ENCODE data around the gene INMT.
A peak's percentile ranks its signal among the peaks of the same experiment; 100 is the strongest.
"Not testable (repeated sequence)": the region's sequence is repeated elsewhere in the genome, so short reads cannot be mapped to it uniquely, and the experiment has no call there.

INMT gene

GRCh38 chr7:30751696-30752273 lies at the start of gene INMT:
INMT (plus strand) TSS chr7:30752135; CDS start chr7:30752151, 16 bp downstream.
- DNase-seq (ENCODE audit: low read depth): no peak

DNA sequence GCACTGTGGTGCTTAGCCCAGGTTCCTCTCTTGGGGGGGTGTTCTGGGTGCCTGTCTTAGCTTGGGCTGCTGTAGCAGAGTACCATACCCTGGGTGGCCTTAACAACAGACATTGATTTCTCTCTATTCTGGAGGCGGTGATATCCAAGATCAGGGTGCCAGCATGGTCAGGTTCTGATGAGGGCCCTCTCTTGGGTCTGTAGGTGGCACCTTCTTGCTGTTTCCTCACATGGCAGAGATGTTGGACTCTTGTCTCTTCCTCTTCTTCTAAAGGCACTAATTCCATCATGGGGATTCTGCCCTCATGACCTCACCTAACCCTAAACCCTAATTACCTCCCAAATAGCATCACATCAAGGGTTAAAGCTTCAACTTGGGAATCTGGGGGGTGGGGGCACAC lies 49.7 kb upstream of the INMT start:
- no peak for DNase-seq (ENCODE audit: low read depth)

DNA sequence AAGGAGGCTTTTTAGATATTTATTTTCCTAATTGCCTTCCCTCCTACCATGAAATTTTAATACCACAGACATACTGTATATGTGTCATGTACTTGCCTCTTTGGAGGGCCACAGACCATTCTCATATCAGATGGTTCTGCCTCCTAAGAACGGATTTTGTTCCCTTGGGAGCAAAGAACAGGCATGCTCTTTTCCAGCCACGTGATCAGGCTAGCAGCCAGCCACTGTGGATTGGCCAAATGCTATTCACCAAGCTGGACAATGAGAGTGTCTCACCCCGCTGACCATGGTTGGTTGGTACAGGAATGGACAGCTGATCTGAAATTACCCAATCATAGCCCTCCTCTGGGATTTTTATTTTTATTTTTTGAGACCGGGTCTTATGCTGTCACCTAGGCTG lies 48.2 kb upstream of the INMT start:
- no peak for DNase-seq (ENCODE audit: low read depth)

- DNase-seq (ENCODE audit: low read depth): no peak
Observed at GRCh38 chr7:30705008-30705407, 46.9 kb upstream of the INMT start.

DNA sequence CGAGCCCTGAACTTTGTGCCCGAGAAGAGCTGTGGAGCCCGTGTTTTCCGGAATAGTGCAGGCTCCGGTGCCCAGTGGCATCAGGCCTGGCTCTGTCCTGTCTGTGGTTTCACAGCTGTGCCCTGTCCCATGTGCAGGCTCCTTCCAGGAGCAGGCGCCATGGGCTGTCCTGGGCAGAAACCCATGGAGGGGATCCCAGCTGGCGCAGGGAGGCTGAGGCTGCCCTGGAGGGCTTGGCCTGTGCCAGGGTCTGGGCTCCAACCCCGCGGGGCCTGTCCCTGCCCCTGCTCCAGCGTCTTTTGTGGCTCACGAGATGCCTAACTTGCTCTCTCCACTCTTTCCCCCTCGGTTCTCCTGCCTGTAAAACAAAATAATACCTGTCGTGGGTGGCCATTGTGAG lies 46.3 kb upstream of the INMT start:
- DNase-seq (ENCODE audit: low read depth): no peak

- DNase-seq (ENCODE audit: low read depth): no peak
Observed at GRCh38 chr7:30706316-30706715, 45.6 kb upstream of the INMT start.

DNA sequence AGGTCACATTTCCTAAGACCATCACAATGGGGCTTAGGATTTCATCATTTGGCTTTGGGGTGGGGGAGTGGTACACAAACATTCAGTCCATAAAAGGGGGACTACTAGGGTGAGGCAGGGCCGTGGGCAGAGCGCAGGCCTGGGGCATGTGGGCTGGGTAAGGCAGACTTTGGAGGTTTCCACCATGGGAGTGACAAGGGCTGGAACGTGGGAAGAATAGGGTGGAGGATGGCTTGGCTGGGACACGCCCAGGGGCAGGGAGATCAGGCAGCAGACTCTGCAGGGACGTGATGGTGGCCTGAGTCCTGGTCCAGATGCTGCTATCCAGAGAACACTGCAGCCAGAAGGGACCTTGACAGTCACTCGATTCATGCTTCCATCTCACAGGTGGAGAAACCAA lies 45.0 kb upstream of the INMT start:
- DNase-seq (ENCODE audit: low read depth): no peak

- DNase-seq (ENCODE audit: low read depth): no peak
Observed at GRCh38 chr7:30707391-30708357, 44.3 kb upstream of the INMT start.

- DNase-seq (ENCODE audit: low read depth): no peak
Observed at GRCh38 chr7:30708412-30708811, 43.5 kb upstream of the INMT start.

- DNase-seq (ENCODE audit: low read depth): no peak
Observed at GRCh38 chr7:30708983-30709382, 43.0 kb upstream of the INMT start.

DNA sequence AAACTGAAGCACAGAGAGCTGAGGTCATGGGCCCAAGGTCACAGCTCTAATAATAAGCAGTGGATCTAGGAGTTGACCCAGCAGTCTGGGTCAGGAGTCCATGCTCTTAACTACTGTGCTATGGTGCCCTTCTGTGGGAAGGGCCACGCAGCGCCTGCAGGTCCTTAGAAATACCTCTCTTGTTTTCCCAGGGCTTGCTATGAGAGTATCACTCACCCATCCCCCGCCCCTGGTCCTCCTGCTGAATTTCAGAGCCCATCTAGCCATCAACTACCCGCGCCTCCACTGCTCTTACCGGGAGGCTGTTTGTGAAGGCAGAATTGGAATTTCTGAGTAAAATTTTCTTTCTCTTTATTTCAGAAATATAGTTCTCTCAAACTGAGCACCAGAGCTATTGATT lies 42.4 kb upstream of the INMT start:
- no peak for DNase-seq (ENCODE audit: low read depth)

DNA sequence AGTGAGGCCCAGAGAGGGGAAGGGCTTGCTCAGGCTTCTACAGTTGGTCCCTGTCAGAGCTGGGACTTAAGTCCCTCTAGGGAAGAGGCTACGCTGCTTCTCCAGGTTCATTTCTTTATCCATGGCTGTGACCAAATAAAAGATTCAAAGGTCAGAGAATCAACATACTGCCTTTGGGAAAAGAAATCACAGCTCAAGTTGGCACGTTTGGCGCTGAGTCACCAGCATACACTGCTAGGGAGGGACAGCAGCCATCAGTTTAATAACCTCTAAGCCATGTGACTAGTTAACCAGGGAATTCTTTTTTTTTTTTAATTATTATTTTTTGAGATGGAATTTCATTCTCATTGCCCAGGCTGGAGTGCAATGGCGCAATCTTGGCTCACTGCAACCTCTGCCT lies 41.3 kb upstream of the INMT start:
- DNase-seq (ENCODE audit: low read depth): no peak

- DNase-seq (ENCODE audit: low read depth): peak; percentile 35
Observed at GRCh38 chr7:30713392-30713791, 38.5 kb upstream of the INMT start.

- DNase-seq (ENCODE audit: low read depth): no peak
Observed at GRCh38 chr7:30714129-30714528, 37.8 kb upstream of the INMT start.

DNA sequence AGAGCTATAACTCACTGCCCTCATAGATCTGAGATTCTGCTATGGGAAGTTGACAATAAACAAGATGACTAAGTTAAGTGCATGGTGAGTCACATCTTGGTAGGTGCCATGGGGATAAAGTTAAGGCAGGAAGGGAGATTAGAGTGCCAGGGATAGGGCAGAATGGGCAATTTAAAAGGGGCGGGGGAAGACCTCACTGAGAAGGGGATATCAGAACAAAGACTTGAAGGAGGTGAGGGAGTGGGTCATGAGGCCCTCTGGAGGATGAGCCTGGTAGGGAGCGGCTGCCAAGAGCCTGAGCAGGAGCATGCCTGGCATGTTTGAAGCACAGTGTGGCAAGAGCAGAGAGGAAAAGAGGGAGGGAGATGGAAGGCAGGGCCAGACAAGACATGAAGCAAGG lies 34.8 kb upstream of the INMT start:
- peak; percentile 3 for DNase-seq (ENCODE audit: low read depth)

GRCh38 chr7:30719434-30719833 lies 32.5 kb upstream of the INMT start:
- not testable (repeated sequence) for DNase-seq (ENCODE audit: low read depth)

DNA sequence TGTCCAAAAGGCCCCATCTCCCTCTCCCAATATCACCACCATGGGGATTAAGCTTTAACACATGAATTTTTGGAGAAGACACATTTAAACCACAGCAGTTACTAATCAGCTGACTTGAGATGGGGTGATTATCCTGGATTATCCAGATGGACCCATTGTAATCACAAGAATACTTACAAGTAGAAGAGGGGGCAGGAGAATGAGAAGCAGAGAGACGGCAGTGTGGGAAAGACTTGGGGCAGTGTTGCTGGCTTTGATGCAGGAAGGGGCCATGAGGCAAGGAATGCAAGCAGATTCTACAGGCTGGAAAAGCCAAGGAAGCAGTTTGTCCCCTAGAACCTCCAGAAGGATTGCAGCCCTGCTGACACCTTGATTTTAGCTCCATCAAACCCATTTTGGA lies 30.7 kb upstream of the INMT start:
- no peak for DNase-seq (ENCODE audit: low read depth)

- no peak for DNase-seq (ENCODE audit: low read depth)
Observed at GRCh38 chr7:30722187-30722586, 29.7 kb upstream of the INMT start.

- DNase-seq (ENCODE audit: low read depth): no peak
Observed at GRCh38 chr7:30722671-30723070, 29.3 kb upstream of the INMT start.

GRCh38 chr7:30723776-30724175 lies 28.2 kb upstream of the INMT start:
- no peak for DNase-seq (ENCODE audit: low read depth)

DNA sequence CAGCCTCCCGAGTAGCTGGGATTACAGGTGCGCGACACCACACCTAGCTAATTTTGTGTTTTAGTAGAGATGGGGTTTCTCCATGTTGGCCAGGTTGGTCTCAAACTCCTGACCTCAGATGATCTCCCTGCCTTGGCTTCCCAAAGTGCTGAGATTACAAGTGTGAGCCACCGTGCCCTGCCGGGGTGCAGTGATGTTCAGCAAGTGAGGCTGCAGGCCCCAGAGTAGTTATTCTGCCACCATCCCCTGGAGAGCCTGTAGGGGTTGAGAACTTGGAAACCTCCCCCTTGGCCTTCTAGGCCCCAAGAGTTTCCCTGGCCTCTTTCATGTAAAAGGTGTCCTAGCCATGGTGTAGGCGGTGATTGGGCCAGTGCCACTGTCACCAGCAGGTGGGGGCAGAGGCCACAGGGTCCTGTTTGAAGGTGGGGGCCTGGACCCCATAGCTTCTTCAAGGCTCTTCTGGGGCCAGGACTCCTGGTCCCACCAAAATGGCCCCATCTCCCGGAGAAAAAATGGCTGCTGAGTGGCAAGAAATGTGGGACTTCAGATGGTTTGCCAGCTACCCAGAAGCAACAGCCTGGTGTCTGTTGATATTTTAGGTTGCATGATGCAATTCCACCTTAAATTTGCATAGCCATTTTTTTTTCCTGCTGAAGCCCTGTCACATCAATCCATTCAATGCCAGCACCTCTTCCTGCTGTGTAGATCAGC lies 25.5 kb upstream of the INMT start:
- DNase-seq (ENCODE audit: low read depth): no peak

- peak; percentile 14 for DNase-seq (ENCODE audit: low read depth)
Observed at GRCh38 chr7:30727061-30727945, 24.6 kb upstream of the INMT start.

All from iris pigment epithelial cell (primary cell).